HEK293T (cell line): Measurements from ENCODE around the gene HMGB3.

Experiments
- CTCF ChIA-PET: fragments of 350-600 bp; formaldehyde crosslinking; extraction: SDS; loops from one replicate; lab custom pipeline; 2021; ENCODE audit warnings: antibody characterized with exemption, inconsistent platforms; lab: Yijun Ruan, JAX
- POLR2A ChIA-PET: fragments of 350-600 bp; formaldehyde crosslinking; extraction: SDS; loops from one replicate; lab custom pipeline; 2020; ENCODE audit warnings: antibody characterized with exemption, inconsistent platforms; lab: Yijun Ruan, JAX
- DNase-seq: peaks from one replicate; pipeline ENCODE4 v3.0.0; 2012; ENCODE audit warnings: mixed read lengths; ENCODE audit errors: extremely low spot score
- ARNT ChIP-seq: fragments of 450-650 bp; IDR thresholded peaks from 2 replicates; pipeline ENCODE4 v1.6.1; 2017; ENCODE audit warnings: mild to moderate bottlenecking
- BHLHE40 ChIP-seq: fragments of 450-650 bp; IDR thresholded peaks from 2 replicates; pipeline ENCODE4 v1.6.1; 2016; ENCODE audit warnings: mild to moderate bottlenecking, moderate library complexity, borderline replicate concordance
- CTBP1 ChIP-seq: fragments of 450-650 bp; IDR thresholded peaks from 2 replicates; pipeline ENCODE4 v1.6.1; 2016; ENCODE audit warnings: borderline replicate concordance
- ELF4 ChIP-seq: fragments of 450-650 bp; IDR thresholded peaks from 2 replicates; pipeline ENCODE4 v1.6.1; 2017; ENCODE audit warnings: antibody characterized with exemption
- FOXA1 ChIP-seq: fragments of 450-650 bp; IDR thresholded peaks from 2 replicates; pipeline ENCODE4 v1.6.1; 2016; ENCODE audit warnings: mild to moderate bottlenecking
- FOXK2 ChIP-seq: fragments of 450-650 bp; IDR thresholded peaks from 2 replicates; pipeline ENCODE4 v1.6.1; 2016; ENCODE audit warnings: mild to moderate bottlenecking
- FOXM1 ChIP-seq: fragments of 450-650 bp; IDR thresholded peaks from 2 replicates; pipeline ENCODE4 v1.6.1; 2017; ENCODE audit warnings: mild to moderate bottlenecking, borderline replicate concordance
- HDGF ChIP-seq: fragments of 450-650 bp; IDR thresholded peaks from 2 replicates; pipeline ENCODE4 v1.6.1; 2017; ENCODE audit warnings: antibody characterized with exemption, borderline replicate concordance
- L3MBTL2 ChIP-seq: fragments of 450-650 bp; conservative IDR thresholded peaks from 2 replicates; pipeline ENCODE4 v1.6.1; 2016; ENCODE audit warnings: mild to moderate bottlenecking
- LEF1 ChIP-seq: fragments of 450-650 bp; IDR thresholded peaks from 2 replicates; pipeline ENCODE4 v1.6.1; 2017; ENCODE audit warnings: mild to moderate bottlenecking, borderline replicate concordance
- NFRKB ChIP-seq: fragments of 450-650 bp; IDR thresholded peaks from 2 replicates; pipeline ENCODE4 v1.6.1; 2016; ENCODE audit warnings: mild to moderate bottlenecking, moderate library complexity
- SP1 ChIP-seq: fragments of 450-650 bp; IDR thresholded peaks from 2 replicates; pipeline ENCODE4 v1.6.1; 2017
- SUZ12 ChIP-seq: fragments of 450-650 bp; IDR thresholded peaks from 2 replicates; pipeline ENCODE4 v1.6.1; 2016; ENCODE audit warnings: mild to moderate bottlenecking
- TARDBP ChIP-seq: fragments of 450-650 bp; IDR thresholded peaks from 2 replicates; pipeline ENCODE4 v1.6.1; 2016
- ZNF384 ChIP-seq: fragments of 450-650 bp; IDR thresholded peaks from 2 replicates; pipeline ENCODE4 v1.6.1; 2016
- TF ChIP-seq, protein P1 (sequence below): fragments of 450-650 bp; IDR thresholded peaks from 2 replicates; pipeline ENCODE4 v1.6.1; 2016

HMGB3 gene

DNA sequence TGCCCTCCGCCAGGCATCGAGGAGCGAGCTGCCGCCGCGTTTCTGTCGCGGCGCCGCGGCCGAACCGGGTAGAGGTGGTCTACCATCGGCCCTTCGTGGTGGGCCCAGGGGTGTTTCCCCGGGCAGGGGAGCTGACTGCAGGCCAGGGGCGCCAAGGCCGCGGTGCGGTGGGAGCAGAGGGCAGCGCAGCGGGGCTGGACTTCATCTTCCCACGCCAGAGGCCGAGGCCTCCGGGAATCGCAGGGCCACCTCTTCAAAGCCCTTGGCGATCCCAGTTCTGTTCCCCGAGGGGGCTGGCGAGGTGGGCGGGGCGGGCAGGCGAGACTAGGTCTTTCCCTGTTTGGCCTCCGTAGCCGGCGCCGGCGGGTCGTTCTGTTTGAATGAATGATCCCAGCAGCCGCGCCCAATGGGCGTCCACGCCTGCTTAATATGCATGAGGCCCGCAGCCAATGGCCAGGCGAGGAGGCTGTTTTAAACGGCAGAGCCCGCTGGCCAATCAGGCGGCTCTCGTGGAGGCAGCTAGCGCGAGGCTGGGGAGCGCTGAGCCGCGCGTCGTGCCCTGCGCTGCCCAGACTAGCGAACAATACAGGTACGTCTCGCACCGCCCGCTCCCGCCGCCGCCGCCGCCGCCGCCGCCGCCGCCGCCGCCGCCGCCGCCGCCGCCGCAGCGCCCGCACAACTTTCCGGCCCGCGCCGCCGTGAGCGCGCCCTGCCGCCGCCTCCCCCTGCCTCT, at the start of gene HMGB3:
Gene HMGB3 (plus strand): TSS at position 548 of the 733 bp plus-strand sequence. CDS start 2,265 bp downstream, outside the sequence.
- TF ChIP-seq FOXK2 = no peak
- TF ChIP-seq, protein P1, sequence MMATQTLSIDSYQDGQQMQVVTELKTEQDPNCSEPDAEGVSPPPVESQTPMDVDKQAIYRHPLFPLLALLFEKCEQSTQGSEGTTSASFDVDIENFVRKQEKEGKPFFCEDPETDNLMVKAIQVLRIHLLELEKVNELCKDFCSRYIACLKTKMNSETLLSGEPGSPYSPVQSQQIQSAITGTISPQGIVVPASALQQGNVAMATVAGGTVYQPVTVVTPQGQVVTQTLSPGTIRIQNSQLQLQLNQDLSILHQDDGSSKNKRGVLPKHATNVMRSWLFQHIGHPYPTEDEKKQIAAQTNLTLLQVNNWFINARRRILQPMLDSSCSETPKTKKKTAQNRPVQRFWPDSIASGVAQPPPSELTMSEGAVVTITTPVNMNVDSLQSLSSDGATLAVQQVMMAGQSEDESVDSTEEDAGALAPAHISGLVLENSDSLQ = no peak
- peak; percentile 94 for TF ChIP-seq FOXM1
- TF ChIP-seq CTBP1 = no peak
- TF ChIP-seq NFRKB = no peak
- no peak for TF ChIP-seq HDGF
- peak; percentile 73 for TF ChIP-seq L3MBTL2
- CTCF ChIA-PET = no interaction called here
- DNase-seq = peak; percentile 94
- POLR2A ChIA-PET = interaction anchor here (1.0 kb wide), 1 partner anchor 414 kb away, joined by 4 read pairs; the partner anchor contains the start of gene VMA21

DNA sequence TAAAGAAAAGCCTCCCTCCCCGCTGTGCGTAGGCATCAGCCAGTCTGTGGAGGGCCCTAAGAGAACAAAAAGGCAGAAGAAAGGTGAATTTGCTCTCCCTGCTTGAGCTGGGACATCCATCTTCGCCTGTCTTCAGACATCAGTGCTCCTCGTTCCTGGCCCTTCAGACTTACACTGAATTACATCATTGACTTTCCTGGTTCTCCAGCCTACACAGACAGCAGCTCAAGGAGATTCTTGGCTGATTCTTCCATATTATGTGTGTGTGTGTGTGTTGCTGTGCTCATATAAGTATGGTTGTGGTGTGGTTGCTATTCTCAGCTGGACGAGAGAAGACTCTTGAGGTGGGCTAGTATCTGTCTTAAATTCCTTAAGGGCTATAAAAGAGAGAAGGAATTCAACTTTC, 49.2 kb upstream of the HMGB3 start:
- POLR2A ChIA-PET = no interaction called here
- TF ChIP-seq, protein P1 = no peak
- no peak for TF ChIP-seq ARNT
- TF ChIP-seq SP1 = no peak
- TF ChIP-seq LEF1 = no peak
- TF ChIP-seq BHLHE40 = no peak
- no peak for TF ChIP-seq NFRKB
- no peak for TF ChIP-seq FOXA1
- no peak for TF ChIP-seq FOXM1
- TF ChIP-seq ZNF384 = no peak
- no peak for TF ChIP-seq HDGF
- TF ChIP-seq FOXK2 = no peak
- CTCF ChIA-PET = no interaction called here
- DNase-seq = no peak

DNA sequence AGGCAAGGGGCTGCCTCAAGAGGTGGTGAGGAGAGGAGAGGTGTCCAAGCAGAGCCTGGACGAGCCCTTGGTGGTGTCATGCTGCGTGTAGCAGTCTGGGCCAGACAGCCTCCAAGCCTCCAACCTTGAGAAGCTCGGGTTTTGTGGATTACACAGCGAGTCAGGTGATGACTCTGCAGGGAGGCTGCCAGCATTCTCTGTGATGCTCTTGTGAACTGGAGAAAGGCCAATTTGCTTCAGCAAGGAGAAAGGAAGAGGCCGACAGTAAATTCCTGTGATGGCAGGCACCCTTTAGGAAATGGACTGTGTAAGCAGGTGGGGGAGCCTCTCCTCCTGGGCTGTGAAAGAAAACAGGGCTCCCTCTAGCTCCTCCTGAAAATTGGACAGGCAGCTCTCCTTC, 48.7 kb upstream of the HMGB3 start:
- DNase-seq = no peak
- ChIA-PET CTCF (no interaction called here), POLR2A (no interaction called here)
- TF ChIP-seq FOXK2 (no peak), CTBP1 (no peak), BHLHE40 (no peak)

DNA sequence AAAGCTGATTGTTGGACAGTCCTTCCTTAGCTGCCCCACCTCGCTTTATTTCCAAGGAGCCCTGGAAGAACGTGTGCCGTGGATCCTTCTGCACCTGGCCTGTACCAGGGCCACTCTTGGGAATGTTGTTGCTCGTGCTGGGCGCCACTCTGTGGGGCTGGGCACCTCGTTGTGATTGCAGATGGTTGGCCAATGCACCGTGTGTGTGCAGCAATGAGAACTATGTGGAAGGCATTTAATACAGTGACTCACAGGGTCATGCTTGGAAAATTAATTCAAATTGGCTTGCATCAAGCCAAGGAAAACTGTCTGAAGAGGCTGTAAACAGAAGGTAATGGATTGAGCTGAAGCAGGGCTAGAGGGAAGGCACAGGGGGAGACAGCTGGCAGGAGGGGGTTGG, 47.7 kb upstream of the HMGB3 start:
- ChIA-PET CTCF (no interaction called here), POLR2A (no interaction called here)
- TF ChIP-seq LEF1 (no peak), NFRKB (no peak), ELF4 (no peak), TARDBP (no peak), ARNT (no peak), ZNF384 (no peak), SUZ12 (no peak), HDGF (no peak), SP1 (no peak), BHLHE40 (no peak), L3MBTL2 (no peak), FOXM1 (no peak), FOXK2 (no peak), FOXA1 (no peak), CTBP1 (no peak)
- TF ChIP-seq, protein P1 = no peak
- no peak for DNase-seq

DNA sequence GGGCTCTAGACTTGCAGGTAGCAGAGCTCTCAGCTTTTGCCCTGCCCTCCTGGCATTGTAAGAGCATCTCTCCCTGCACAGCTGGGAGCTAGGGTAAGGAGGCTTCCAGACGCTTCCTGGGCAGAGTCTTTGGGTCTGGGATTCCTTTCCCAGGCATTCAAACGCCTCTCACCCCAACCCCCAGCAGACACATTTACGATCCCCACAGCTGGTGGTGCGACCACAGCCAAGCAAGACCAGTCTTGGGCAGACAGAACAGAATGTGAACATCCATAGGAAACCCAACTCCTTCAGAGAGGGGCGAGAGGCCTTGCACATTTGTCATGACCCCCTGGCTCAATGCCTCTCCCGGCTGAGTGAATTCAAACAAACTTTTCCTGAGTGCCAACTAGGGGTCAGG, 46.6 kb upstream of the HMGB3 start:
- TF ChIP-seq L3MBTL2 = no peak
- DNase-seq = no peak
- POLR2A ChIA-PET = no interaction called here
- CTCF ChIA-PET = no interaction called here

DNA sequence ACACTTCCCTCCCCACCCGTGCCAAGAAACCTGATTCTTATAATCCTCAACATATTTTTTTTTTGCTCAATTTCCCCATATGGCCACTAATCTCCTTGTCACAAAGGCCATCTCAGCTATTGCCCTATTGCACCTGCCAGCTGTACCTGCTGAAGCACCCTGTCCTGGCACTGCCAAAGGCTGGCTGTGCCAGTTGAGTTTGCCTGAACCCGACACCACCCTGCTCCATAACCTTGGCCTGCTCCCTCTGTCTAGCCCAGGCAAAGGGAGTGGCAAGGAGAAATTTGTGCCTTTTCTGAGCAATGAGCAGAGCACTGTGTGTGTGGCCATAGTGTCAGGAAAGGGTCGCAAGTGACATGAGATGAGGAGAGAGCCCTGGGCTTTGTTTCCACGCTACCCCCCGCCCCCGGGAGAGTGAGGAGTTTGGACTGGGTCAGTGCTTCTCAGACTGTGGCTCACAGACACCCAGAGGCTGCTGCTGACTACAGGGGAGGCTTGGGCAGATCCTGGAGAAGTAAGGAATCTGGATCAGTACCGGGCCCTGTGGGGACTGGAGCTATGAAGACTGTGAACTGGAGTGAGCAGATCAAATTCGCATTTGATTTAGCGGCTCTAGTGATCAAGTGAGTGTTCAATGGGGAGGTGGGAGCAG, 42.2 kb upstream of the HMGB3 start:
- CTCF ChIA-PET = interaction anchor here (0.6 kb wide), 1 partner anchor 14 kb away, joined by 4 read pairs; no protein-coding TSS in a partner anchor

More for the DNA sequence above, 42.2 kb upstream of the HMGB3 start:
- no peak for TF ChIP-seq ZNF384
- no peak for TF ChIP-seq BHLHE40
- no peak for TF ChIP-seq HDGF
- TF ChIP-seq CTBP1 = no peak
- TF ChIP-seq, protein P1 = no peak
- no peak for TF ChIP-seq FOXA1
- no peak for TF ChIP-seq NFRKB
- TF ChIP-seq TARDBP = no peak
- TF ChIP-seq FOXK2 = no peak
- TF ChIP-seq ELF4 = no peak
- no peak for TF ChIP-seq ARNT
- no peak for TF ChIP-seq L3MBTL2
- no peak for TF ChIP-seq LEF1
- no peak for TF ChIP-seq SP1
- TF ChIP-seq FOXM1 = no peak
- no peak for TF ChIP-seq SUZ12
- DNase-seq = no peak
- POLR2A ChIA-PET = interaction anchor here (0.7 kb wide), 1 partner anchor 741 kb away, joined by 5 read pairs; no protein-coding TSS in a partner anchor
